HAP-1 (cell line): Measurements from ENCODE around the gene FZD7.

ENCODE experiments used
- DNase-seq, 2 experiments: peaks; one replicate each; pipeline ENCODE4 v3.0.0-alpha.2; 2016 to 2020; ENCODE audit warnings: low spot score in 2 of 2
- H3K27me3 ChIP-seq: fragments of 250-450 bp; sonication (Bioruptor Pico); 2 replicates; pipeline ENCODE4 v1.5.1; 2020; ENCODE audit warnings: low read depth, mild to moderate bottlenecking, moderate library complexity
- H3K36me3 ChIP-seq: fragments of 250-450 bp; sonication (Bioruptor Pico); replicated peaks from 2 replicates; pipeline ENCODE4 v1.5.1; 2020; ENCODE audit warnings: mild to moderate bottlenecking
- H3K4me1 ChIP-seq: fragments of 250-450 bp; sonication (Bioruptor Pico); 2 replicates; pipeline ENCODE4 v1.5.1; 2020; ENCODE audit warnings: mild to moderate bottlenecking
- H3K4me3 ChIP-seq: fragments of 250-450 bp; sonication (Bioruptor Pico); 2 replicates; pipeline ENCODE4 v1.5.1; 2020; ENCODE audit warnings: mild to moderate bottlenecking, moderate library complexity
- H3K9me3 ChIP-seq: fragments of 250-450 bp; sonication (Bioruptor Pico); 2 replicates; pipeline ENCODE4 v1.5.1; 2020; ENCODE audit warnings: mild to moderate bottlenecking, moderate library complexity
- in situ Hi-C: fragments of 300-500 bp; cut with MboI; formaldehyde crosslinking; loops from 3 replicates; pipeline ENCODE4 v1.14.3; 2020; ENCODE audit warnings: low sequenced_read_pairs, inconsistent platforms, mixed read lengths

Gene FZD7

DNA sequence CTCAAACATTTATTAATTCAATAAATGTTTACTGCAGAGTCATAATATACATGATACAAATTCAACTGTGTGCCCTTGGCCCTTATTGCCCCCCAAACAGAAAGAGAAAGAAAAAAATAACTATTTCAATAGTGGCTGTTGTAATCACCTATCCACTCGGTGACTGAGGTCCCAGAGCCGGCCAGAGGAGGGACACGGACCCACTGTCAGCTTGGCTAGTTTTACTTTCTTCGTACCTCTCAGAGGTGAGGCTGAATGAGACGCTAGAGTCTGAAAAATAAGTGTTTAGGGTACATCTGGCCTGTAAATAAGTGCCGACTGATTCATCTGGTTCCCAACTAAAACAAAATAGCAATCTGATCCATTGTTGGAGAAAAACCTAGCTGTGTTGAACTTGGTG lies 31.3 kb upstream of the FZD7 start:
- H3K4me3 ChIP-seq = no peak overlapping the region
- in situ Hi-C loops = no loop called here
- H3K4me1 ChIP-seq = no peaks in the 10 kb centered on the region
- no peaks in the 10 kb centered on the region for H3K9me3 ChIP-seq
- DNase-seq = no peak
- no peaks in the 10 kb centered on the region for H3K36me3 ChIP-seq
- no peaks in the 10 kb centered on the region for H3K27me3 ChIP-seq

DNA sequence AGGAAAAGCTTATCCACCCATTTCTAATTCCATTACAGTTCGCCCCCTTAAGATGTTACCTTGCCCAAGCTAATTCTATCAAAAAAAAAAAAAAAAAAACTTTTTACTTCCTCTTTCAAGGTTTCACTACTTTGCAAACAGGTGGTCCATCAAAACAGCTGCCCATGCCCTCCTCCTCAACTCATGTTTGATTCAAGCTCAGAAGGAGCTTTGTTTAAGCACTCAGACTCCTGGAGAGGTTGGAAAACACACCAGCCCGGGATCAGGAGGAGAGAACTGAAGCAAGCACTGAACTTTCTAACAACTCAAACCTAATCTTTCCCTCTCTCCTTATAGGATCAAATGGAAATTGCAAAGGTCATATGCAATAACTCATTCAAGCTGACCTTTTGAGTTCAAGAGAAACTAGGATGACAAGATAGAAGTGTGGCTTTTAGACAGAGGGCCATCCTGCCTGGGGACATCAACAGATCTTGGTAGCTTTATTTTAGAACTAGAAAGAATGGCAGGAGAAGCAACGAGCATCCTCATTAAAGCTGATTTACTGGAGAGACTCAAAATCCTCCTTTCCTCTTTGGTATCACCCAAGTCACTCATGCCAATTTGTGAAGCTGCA lies 28.3 kb upstream of the FZD7 start:
- DNase-seq = no peak
- no peak overlapping the region for H3K4me3 ChIP-seq
- H3K27me3 ChIP-seq = no peaks in the 10 kb centered on the region
- H3K36me3 ChIP-seq = no peaks in the 10 kb centered on the region
- in situ Hi-C loops = no loop called here
- H3K4me1 ChIP-seq = no peaks in the 10 kb centered on the region
- H3K9me3 ChIP-seq = no peaks in the 10 kb centered on the region

DNA sequence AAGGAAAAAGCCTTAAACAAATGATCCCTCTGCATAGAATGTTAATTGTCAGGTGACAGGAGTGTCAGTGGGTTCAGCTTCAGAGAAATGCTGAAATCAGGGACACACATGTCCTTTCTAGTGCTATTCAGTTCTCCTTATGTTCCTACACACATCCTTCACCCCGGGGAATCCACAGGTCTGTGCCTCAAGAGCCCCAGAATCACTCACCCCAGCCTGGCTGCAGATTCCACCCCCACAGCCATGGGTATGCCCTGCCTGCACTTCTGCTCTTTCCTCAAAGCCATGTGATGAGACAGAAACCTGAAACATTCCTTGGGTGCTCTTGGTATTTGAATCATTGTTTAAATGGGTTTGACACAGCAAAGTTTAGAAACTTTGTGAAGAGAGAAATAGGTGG lies 27.4 kb upstream of the FZD7 start:
- no peak overlapping the region for H3K4me3 ChIP-seq
- H3K27me3 ChIP-seq = no peaks in the 10 kb centered on the region
- in situ Hi-C loops = no loop called here
- no peak for DNase-seq
- no peaks in the 10 kb centered on the region for H3K4me1 ChIP-seq
- H3K9me3 ChIP-seq = no peaks in the 10 kb centered on the region
- H3K36me3 ChIP-seq = no peaks in the 10 kb centered on the region

DNA sequence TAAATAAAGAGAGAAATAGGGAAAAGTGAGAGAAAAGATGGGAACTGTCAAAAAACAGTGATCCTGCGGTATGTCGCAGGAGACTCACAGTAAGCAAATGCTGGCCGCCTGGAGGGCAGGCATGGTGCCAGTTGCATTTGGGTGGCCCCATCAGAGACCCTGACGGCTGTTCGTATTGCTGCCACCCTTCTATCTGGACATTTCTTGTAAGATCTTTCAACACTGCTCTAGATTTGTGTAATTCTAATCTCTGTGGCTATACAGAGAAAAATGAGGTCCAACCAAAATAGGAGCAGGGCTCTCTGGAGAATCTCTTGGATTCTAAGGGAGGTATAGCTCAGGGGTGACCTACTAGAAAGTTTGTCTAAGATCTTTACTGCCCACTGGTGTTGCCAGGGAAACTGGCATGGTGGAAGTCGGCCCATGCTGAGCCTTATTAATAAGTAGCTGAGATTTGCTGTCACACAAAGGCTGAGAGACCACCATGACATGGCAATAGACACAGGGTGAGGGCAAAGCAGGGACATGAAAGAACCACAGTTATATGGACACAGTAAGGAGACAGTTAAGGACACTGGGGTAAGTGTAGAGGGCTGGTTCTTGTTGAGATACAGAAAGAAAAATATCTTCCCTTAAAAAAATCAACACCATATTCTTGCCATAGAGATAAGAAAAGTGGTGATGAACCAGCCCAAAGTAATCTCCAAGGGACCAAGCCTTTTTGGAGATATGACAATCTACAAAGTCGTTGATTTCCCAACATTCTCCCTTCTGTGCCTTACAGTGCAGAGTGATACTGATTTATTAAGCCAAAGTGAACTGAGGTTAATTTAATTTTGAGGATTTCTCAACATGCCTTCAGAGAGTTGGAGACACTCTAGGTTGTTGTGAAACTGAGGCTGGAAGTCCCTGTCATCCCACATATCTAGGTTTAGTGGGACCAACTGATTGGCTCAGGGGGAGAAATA lies 26.4 kb upstream of the FZD7 start:
- in situ Hi-C loops = no loop called here
- no peaks in the 10 kb centered on the region for H3K27me3 ChIP-seq
- DNase-seq = no peak

DNA sequence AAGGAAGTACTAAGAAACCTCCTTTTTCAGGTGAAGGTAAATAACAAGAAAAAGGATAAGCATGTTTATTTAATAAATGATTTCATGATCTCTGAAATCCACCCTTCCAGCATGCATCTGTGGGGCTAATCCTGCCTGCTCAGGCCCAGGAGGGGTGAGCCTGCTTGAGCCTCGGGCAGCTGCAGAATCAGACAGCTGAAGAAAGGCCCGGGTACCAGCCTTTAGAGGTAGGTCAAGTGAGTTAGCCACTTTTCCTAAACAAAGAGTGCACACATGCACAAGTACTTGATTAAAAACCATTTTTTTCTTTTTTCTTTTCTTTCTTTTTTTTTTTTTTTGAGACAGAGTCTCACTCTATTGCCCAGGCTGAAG lies 25.7 kb upstream of the FZD7 start:
- DNase-seq = no peak
- no peaks in the 10 kb centered on the region for H3K9me3 ChIP-seq
- no peaks in the 10 kb centered on the region for H3K4me1 ChIP-seq
- peaks cover 1% of the 10 kb centered on the region; the same call in 1 of the 2 replicates for H3K27me3 ChIP-seq
- H3K4me3 ChIP-seq = no peak overlapping the region
- H3K36me3 ChIP-seq = no peaks in the 10 kb centered on the region
- in situ Hi-C loops = no loop called here

More for the DNA sequence above, 26.4 kb upstream of the FZD7 start:
- Histone ChIP-seq H3K4me1 (no peaks in the 10 kb centered on the region), H3K9me3 (no peaks in the 10 kb centered on the region), H3K4me3 (no peak overlapping the region), H3K36me3 (no peaks in the 10 kb centered on the region)

DNA sequence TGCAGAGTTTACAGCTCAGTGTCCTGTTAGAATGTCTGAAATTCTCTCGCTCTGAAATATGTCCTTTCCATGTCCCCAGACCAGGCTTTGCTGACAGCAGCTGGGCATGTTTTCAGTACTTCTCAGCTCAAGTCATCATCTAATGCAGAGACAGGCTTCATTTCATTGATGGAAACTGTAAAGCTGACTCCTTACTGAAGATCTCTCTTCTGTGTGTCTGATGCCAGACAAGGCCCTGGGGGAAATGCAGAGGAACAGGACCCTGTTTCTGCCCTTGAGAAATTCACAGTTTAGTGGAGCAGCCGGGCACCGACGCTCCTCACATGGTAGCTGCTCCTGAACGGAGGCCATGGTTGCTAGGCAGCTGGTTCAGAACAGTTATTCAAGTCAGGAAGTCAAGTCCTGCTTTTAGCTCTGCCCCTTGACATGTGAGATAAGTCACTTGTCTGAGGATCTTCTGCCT lies 24.6 kb upstream of the FZD7 start:
- H3K27me3 ChIP-seq = peaks cover 3% of the 10 kb centered on the region; the same call in 1 of the 2 replicates
- H3K9me3 ChIP-seq = no peaks in the 10 kb centered on the region
- H3K4me1 ChIP-seq = no peaks in the 10 kb centered on the region; the same call in 1 of the 2 replicates
- H3K4me3 ChIP-seq = no peak overlapping the region
- H3K36me3 ChIP-seq = no peaks in the 10 kb centered on the region
- no peak for DNase-seq
- in situ Hi-C loops = no loop called here

DNA sequence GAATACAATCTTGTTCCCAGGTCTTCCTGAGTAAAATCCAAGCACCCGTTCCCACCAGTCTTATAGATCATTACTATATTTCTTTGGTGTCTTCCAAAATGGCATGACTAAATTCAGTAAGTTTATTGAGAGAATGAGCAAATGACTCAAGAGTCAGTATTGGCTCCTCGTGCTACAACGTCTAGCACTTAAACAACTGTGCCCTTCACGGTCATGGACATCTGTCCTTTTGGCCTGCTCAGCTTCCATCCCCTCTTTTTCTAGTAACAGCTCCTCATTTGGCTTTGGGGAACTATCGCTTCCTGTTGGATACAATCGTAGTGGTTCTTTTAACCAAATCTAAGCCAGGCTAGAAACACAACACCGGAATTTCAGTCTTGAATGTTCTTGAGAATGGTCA lies 24.1 kb upstream of the FZD7 start:
- in situ Hi-C loops = no loop called here
- Histone ChIP-seq H3K27me3 (peaks cover 3% of the 10 kb centered on the region; the same call in 1 of the 2 replicates), H3K4me1 (no peaks in the 10 kb centered on the region; the same call in 1 of the 2 replicates), H3K4me3 (no peak overlapping the region), H3K36me3 (no peaks in the 10 kb centered on the region), H3K9me3 (no peaks in the 10 kb centered on the region)
- no peak for DNase-seq

DNA sequence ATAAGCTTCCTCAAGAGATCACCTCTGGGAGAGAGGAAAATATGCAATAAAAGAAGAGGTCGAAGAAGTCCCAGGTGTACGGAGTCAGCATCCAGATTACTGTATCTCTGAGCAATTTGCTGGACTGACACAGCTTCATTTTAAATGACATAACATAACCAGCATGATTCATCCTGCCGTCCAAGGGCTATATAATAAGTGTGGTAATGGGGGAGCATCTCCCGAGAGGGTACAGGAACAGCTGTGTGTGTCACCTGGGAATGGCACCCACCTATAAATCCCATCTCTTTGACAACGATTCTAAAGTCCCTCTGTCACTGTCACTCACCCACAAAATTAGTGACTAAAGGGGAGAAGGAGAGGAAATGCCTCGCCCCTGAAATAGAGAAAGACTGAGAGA lies 19.3 kb upstream of the FZD7 start:
- Histone ChIP-seq H3K4me1 (no peaks in the 10 kb centered on the region; the same call in 1 of the 2 replicates), H3K9me3 (no peaks in the 10 kb centered on the region), H3K27me3 (peaks cover 3% of the 10 kb centered on the region; the same call in 1 of the 2 replicates), H3K4me3 (no peak overlapping the region), H3K36me3 (no peaks in the 10 kb centered on the region)
- no peak for DNase-seq
- in situ Hi-C loops = no loop called here

DNA sequence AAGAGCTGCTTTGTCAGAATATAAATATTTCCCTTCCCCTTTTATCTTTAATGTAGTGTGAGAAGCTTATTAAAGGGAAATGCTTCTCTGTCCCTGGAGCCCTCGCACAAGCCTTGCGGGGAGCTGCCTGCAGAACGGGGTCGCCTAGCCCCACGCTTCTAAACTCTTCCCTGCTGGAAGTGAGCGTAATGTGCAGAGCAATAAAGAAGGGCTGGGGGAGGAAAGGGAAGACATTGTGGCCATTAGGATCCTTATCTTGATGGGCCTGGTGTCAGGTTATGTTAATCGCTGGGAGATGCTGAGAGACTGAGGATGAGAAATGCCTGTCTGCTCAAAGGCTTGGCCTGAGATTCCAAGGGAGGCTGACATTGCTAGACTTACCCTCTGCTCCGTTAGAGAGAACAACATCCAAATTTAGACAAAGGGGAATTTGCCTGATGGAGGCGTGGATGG lies 18.9 kb upstream of the FZD7 start:
- no peaks in the 10 kb centered on the region; the same call in 1 of the 2 replicates for H3K4me1 ChIP-seq
- no peaks in the 10 kb centered on the region for H3K36me3 ChIP-seq
- in situ Hi-C loops = no loop called here
- peaks cover 3% of the 10 kb centered on the region; the same call in 1 of the 2 replicates for H3K27me3 ChIP-seq
- no peaks in the 10 kb centered on the region for H3K9me3 ChIP-seq
- H3K4me3 ChIP-seq = no peak overlapping the region
- no peak for DNase-seq

DNA sequence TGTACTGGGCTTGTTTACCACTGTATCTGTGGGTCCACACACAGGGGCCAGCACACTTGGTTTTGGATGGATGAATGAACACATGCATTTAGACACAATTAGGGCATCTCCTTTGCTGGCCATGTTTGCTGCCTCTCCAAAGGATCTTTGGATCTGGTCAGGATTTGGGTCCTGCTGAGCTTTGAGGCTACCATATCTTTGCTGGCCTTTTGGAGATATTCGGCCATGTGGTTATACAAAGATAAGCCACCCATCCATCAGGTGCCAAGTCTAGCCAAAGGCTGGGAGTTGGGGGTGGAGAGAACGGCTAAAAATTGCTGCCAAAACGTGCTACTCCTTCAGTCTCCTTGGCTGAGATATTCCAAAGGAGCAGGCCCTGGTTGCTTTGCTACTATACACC lies 18.2 kb upstream of the FZD7 start:
- Histone ChIP-seq H3K4me3 (no peak overlapping the region), H3K27me3 (peaks cover 3% of the 10 kb centered on the region; the same call in 1 of the 2 replicates), H3K4me1 (no peaks in the 10 kb centered on the region; the same call in 1 of the 2 replicates), H3K36me3 (no peaks in the 10 kb centered on the region), H3K9me3 (no peaks in the 10 kb centered on the region)
- in situ Hi-C loops = no loop called here
- no peak for DNase-seq

DNA sequence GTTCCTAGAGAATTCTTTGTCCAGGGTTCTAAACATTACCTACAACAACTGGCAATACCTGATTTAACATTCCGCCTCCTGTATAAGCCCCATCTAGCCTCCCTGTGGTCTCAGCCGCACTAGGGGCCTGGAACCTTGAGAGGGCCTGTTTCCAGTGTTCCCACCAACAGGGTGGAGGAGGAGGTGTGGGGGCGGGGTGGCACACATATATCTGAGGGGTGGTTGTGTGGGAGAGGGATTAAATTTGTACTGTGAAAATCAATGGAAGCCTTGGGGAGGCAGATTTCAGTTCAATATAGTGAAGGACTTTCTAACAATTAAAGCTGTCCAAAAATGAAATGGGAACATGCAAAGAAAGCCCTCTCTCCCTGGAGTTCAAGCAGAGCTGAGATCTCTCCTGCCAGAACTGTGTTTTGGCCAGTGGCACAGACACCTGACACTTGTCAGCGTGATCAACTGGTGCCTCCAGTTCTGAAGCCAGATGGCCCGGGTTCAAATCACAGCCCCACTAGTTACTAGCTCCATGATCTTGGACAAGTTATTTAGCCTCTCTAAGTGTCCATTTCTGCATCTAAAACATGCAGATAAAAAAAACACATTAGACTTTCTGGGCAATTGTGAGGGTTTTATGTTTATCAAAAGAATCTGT lies 17.0 kb upstream of the FZD7 start:
- H3K36me3 ChIP-seq = no peaks in the 10 kb centered on the region
- no peak for DNase-seq
- no peak overlapping the region for H3K4me3 ChIP-seq
- H3K4me1 ChIP-seq = no peaks in the 10 kb centered on the region; the same call in 1 of the 2 replicates
- H3K9me3 ChIP-seq = no peaks in the 10 kb centered on the region
- H3K27me3 ChIP-seq = peaks cover 3% of the 10 kb centered on the region; the same call in 1 of the 2 replicates
- in situ Hi-C loops = no loop called here

DNA sequence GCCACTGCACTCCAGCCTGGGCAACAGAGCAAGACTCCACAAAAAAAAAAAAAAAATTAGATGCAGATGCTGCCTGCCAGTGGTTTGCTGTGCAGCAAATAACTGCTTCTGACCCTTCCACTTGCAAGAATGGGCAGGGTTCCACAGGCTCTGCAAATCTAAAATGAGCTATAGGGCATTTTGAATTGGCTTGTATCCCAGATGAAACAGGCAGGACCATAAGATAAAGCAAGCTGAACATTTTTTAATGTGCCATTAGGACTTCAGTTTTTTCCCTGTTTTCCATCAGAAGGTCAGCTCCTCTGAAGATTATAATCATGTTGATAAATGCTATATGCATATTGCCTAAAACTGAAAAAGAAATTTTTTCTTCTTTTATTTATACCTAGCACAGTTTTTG lies 15.7 kb upstream of the FZD7 start:
- in situ Hi-C loops = no loop called here
- Histone ChIP-seq H3K4me3 (no peak overlapping the region), H3K36me3 (no peaks in the 10 kb centered on the region), H3K4me1 (peaks cover 6% of the 10 kb centered on the region), H3K27me3 (peaks cover 2% of the 10 kb centered on the region; the same call in 1 of the 2 replicates), H3K9me3 (no peaks in the 10 kb centered on the region)
- DNase-seq = no peak

DNA sequence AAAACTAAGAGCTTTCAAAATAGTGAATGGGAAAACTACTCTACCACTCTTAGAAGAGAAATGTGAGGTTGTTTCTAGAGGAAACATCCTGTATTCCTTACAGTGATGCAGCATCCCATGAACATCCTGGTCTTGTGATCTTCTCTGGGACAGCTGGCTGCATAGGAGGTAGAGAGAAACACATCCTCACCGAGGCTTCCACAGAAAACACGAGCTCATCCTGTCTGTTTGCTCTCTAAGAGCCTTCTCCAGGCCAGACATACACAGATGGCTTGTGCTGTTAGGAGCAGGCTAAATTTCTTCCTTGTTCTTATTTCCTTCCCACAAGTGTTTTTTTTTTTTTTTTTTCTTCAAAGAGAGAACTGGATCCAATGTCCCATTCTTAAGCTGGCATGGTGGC lies 14.7 kb upstream of the FZD7 start:
- Histone ChIP-seq H3K4me3 (no peak overlapping the region), H3K9me3 (no peaks in the 10 kb centered on the region)
- in situ Hi-C loops = no loop called here

More for the DNA sequence above, 14.7 kb upstream of the FZD7 start:
- Histone ChIP-seq H3K4me1 (peaks cover 13% of the 10 kb centered on the region), H3K36me3 (no peaks in the 10 kb centered on the region), H3K27me3 (no peaks in the 10 kb centered on the region)
- no peak for DNase-seq
